ENCODE measurements around the gene GLE1. TPM values are rescaled to one million over a fixed set of nuclear protein-coding genes. Genes with fewer than 3 reads are reported as not detected.

GLE1 gene
- total RNA-seq, 1 experiment from 2014 or later = 34.1 TPM

- ChIA-PET CTCF (interaction anchor here (1.0 kb wide), 1 partner anchor 12 kb away, joined by 3 read pairs; no protein-coding TSS in a partner anchor), POLR2A (interaction anchor here (3.2 kb wide), 1 partner anchor 10 kb away, joined by 16 read pairs; the partner anchor contains the start of gene GLE1)
- H3K27me3 Mint-ChIP-seq (ENCODE audit: insufficient read depth, unreplicated experiment) = no peaks in the 10 kb centered on the region
- no TSS peak for BruUV-seq (replicated peaks)
- H3K27ac Mint-ChIP-seq (ENCODE audit: low read depth, unreplicated experiment) = no peak overlapping the region
- H3K4me1 Mint-ChIP-seq (ENCODE audit: insufficient read depth, unreplicated experiment) = no peaks in the 10 kb centered on the region
- DNase-seq (ENCODE audit: unreplicated experiment) = no peak
- H3K9me3 Mint-ChIP-seq (ENCODE audit: unreplicated experiment) = no peaks in the 10 kb centered on the region
- no peak for TF ChIP-seq CTCF (IDR thresholded peaks at IDR 0.05; ENCODE audit: unreplicated experiment)
- intact Hi-C loops (cut with micrococcal nuclease) = no loop called here
- no peak overlapping the region for H3K4me3 Mint-ChIP-seq (ENCODE audit: unreplicated experiment)
- peaks cover 35% of the 10 kb centered on the region for H3K36me3 Mint-ChIP-seq (ENCODE audit: insufficient read depth, unreplicated experiment)
Measured at GRCh38 chr9:128495296-128495695, 9.2 kb upstream of the GLE1 start.

GRCh38 chr9:128495804-128496417 is 8.6 kb upstream of the GLE1 start:
- Mint-ChIP-seq H3K4me3 (ENCODE audit: unreplicated experiment) (no peak overlapping the region), H3K36me3 (ENCODE audit: insufficient read depth, unreplicated experiment) (peaks cover 37% of the 10 kb centered on the region), H3K4me1 (ENCODE audit: insufficient read depth, unreplicated experiment) (no peaks in the 10 kb centered on the region), H3K9me3 (ENCODE audit: unreplicated experiment) (no peaks in the 10 kb centered on the region), H3K27ac (ENCODE audit: low read depth, unreplicated experiment) (no peak overlapping the region), H3K27me3 (ENCODE audit: insufficient read depth, unreplicated experiment) (no peaks in the 10 kb centered on the region)
- intact Hi-C loops (cut with micrococcal nuclease) = no loop called here
- DNase-seq (ENCODE audit: unreplicated experiment) = no peak
- BruUV-seq (replicated peaks) = no TSS peak
- no peak for TF ChIP-seq CTCF (IDR thresholded peaks at IDR 0.05; ENCODE audit: unreplicated experiment)
- CTCF ChIA-PET = interaction anchor here (1.0 kb wide), 1 partner anchor 12 kb away, joined by 3 read pairs; no protein-coding TSS in a partner anchor
- POLR2A ChIA-PET = interaction anchor here (1.3 to 3.2 kb wide), 2 partner anchors 9 to 62 kb away, joined by 3 to 16 read pairs; partner anchors contain the start of gene GLE1

GRCh38 chr9:128497824-128498610 is 6.5 kb upstream of the GLE1 start:
- ChIA-PET CTCF (interaction anchor here (0.5 to 0.7 kb wide), 2 partner anchors 60 to 261 kb away, joined by 3 to 4 read pairs; no protein-coding TSS in a partner anchor), POLR2A (interaction anchor here (0.5 to 1.0 kb wide), 3 partner anchors 25 to 137 kb away, joined by 3 to 4 read pairs (median 3); no protein-coding TSS in a partner anchor)
- intact Hi-C loops (cut with micrococcal nuclease) = no loop called here
- no peak for TF ChIP-seq CTCF (IDR thresholded peaks at IDR 0.05; ENCODE audit: unreplicated experiment)
- no TSS peak for BruUV-seq (replicated peaks)
- Mint-ChIP-seq H3K27me3 (ENCODE audit: insufficient read depth, unreplicated experiment) (no peaks in the 10 kb centered on the region), H3K9me3 (ENCODE audit: unreplicated experiment) (no peaks in the 10 kb centered on the region), H3K4me3 (ENCODE audit: unreplicated experiment) (no peak overlapping the region), H3K4me1 (ENCODE audit: insufficient read depth, unreplicated experiment) (no peaks in the 10 kb centered on the region), H3K27ac (ENCODE audit: low read depth, unreplicated experiment) (no peak overlapping the region), H3K36me3 (ENCODE audit: insufficient read depth, unreplicated experiment) (peaks cover 37% of the 10 kb centered on the region)
- no peak for DNase-seq (ENCODE audit: unreplicated experiment)

GRCh38 chr9:128498911-128499310 is 5.6 kb upstream of the GLE1 start:
- peaks cover 37% of the 10 kb centered on the region for H3K36me3 Mint-ChIP-seq (ENCODE audit: insufficient read depth, unreplicated experiment)
- no peak for DNase-seq (ENCODE audit: unreplicated experiment)
- POLR2A ChIA-PET = interaction anchor here (0.7 to 1.0 kb wide), 2 partner anchors 26 to 30 kb away, joined by 3 read pairs; no protein-coding TSS in a partner anchor
- no TSS peak for BruUV-seq (replicated peaks)
- CTCF ChIA-PET = interaction anchor here (0.5 to 0.7 kb wide), 3 partner anchors 61 to 260 kb away, joined by 3 to 4 read pairs (median 3); no protein-coding TSS in a partner anchor
- H3K9me3 Mint-ChIP-seq (ENCODE audit: unreplicated experiment) = no peaks in the 10 kb centered on the region
- TF ChIP-seq CTCF (IDR thresholded peaks at IDR 0.05; ENCODE audit: unreplicated experiment) = no peak
- no peak overlapping the region for H3K27ac Mint-ChIP-seq (ENCODE audit: low read depth, unreplicated experiment)
- no peaks in the 10 kb centered on the region for H3K4me1 Mint-ChIP-seq (ENCODE audit: insufficient read depth, unreplicated experiment)
- intact Hi-C loops (cut with micrococcal nuclease) = no loop called here
- H3K27me3 Mint-ChIP-seq (ENCODE audit: insufficient read depth, unreplicated experiment) = no peaks in the 10 kb centered on the region
- no peak overlapping the region for H3K4me3 Mint-ChIP-seq (ENCODE audit: unreplicated experiment)
